H9 (cell line): ENCODE results near the gene CHORDC1. TPM values are rescaled to one million over a fixed set of nuclear protein-coding genes. Genes with fewer than 3 reads are reported as not detected.

Source experiments
- DNase-seq: peaks from one replicate; pipeline ENCODE4 v3.0.0-alpha.2; 2017
- H2AFZ ChIP-seq: one replicate; pipeline ENCODE4 v1.6.1; 2013; ENCODE audit warnings: mild to moderate bottlenecking, low read length, control low read depth, moderate library complexity
- H2AK5ac ChIP-seq: 2 replicates; pipeline ENCODE4 v1.6.1; 2013; ENCODE audit warnings: low read length, control low read depth, mixed read lengths; ENCODE audit not compliant: insufficient read length
- H2BK120ac ChIP-seq: one replicate; pipeline ENCODE4 v1.6.1; 2013; ENCODE audit warnings: low read depth, mild to moderate bottlenecking, low read length, control low read depth, inconsistent platforms; ENCODE audit not compliant: poor library complexity, severe bottlenecking
- H2BK12ac ChIP-seq: 2 replicates; pipeline ENCODE4 v1.6.1; 2013; ENCODE audit warnings: low read length, control low read depth, mixed read lengths, low read depth; ENCODE audit not compliant: insufficient read length
- H2BK15ac ChIP-seq: 2 replicates; pipeline ENCODE4 v1.6.1; 2013; ENCODE audit warnings: low read depth, low read length, control low read depth
- H2BK20ac ChIP-seq: one replicate; pipeline ENCODE4 v1.6.1; 2013; ENCODE audit warnings: low read depth, mild to moderate bottlenecking, low read length, control low read depth, inconsistent platforms; ENCODE audit not compliant: poor library complexity, severe bottlenecking
- H2BK5ac ChIP-seq: 2 replicates; pipeline ENCODE4 v1.6.1; 2013; ENCODE audit warnings: low read length, control low read depth, mixed read lengths; ENCODE audit not compliant: insufficient read length
- H3K14ac ChIP-seq: 2 replicates; pipeline ENCODE4 v1.6.1; 2013; ENCODE audit warnings: low read length, control low read depth; ENCODE audit not compliant: insufficient read depth
- H3K18ac ChIP-seq: 2 replicates; pipeline ENCODE4 v1.6.1; 2013; ENCODE audit warnings: low read depth, mild to moderate bottlenecking, mixed read lengths, low read length, control low read depth; ENCODE audit not compliant: insufficient read length
- H3K23ac ChIP-seq: 2 replicates; pipeline ENCODE4 v1.6.1; 2013; ENCODE audit warnings: low read length, control low read depth, mixed read lengths, low read depth; ENCODE audit not compliant: insufficient read length
- H3K23me2 ChIP-seq: 2 replicates; pipeline ENCODE4 v1.6.1; 2013; ENCODE audit warnings: low read depth, mild to moderate bottlenecking, mixed read lengths, low read length, control low read depth; ENCODE audit not compliant: insufficient read length, poor library complexity, severe bottlenecking
- H3K27ac ChIP-seq: 2 replicates; pipeline ENCODE4 v1.5.1; 2013; ENCODE audit warnings: low read length, control low read depth, mixed read lengths, low read depth; ENCODE audit not compliant: insufficient read length
- H3K27me3 ChIP-seq: 2 replicates; pipeline ENCODE4 v1.6.1; 2013; ENCODE audit warnings: low read length, control low read depth, inconsistent platforms; ENCODE audit not compliant: insufficient read depth
- H3K4ac ChIP-seq: 2 replicates; pipeline ENCODE4 v1.6.1; 2013; ENCODE audit warnings: low read depth, mild to moderate bottlenecking, control low read depth, inconsistent platforms, low read length, moderate library complexity
- H3K4me1 ChIP-seq: 2 replicates; pipeline ENCODE4 v1.6.1; 2013; ENCODE audit warnings: low read length, control low read depth, inconsistent platforms; ENCODE audit not compliant: insufficient read depth
- H3K4me2 ChIP-seq: 2 replicates; pipeline ENCODE4 v1.6.1; 2013; ENCODE audit warnings: low read length, control low read depth, mixed read lengths; ENCODE audit not compliant: insufficient read length, insufficient read depth
- H3K56ac ChIP-seq: 2 replicates; pipeline ENCODE4 v1.6.1; 2013; ENCODE audit warnings: low read depth, mild to moderate bottlenecking, mixed read lengths, low read length, control low read depth; ENCODE audit not compliant: insufficient read length
- H3K79me1 ChIP-seq: 2 replicates; pipeline ENCODE4 v1.6.1; 2013; ENCODE audit warnings: low read depth, mild to moderate bottlenecking, moderate library complexity, low read length, control low read depth, inconsistent platforms; ENCODE audit not compliant: insufficient read depth, poor library complexity, severe bottlenecking
- H3K79me2 ChIP-seq: 2 replicates; pipeline ENCODE4 v1.6.1; 2013; ENCODE audit warnings: low read length, control low read depth, inconsistent platforms; ENCODE audit not compliant: insufficient read depth
- H3K9ac ChIP-seq: 2 replicates; pipeline ENCODE4 v1.6.1; 2013; ENCODE audit warnings: low read length, control low read depth, mixed read lengths; ENCODE audit not compliant: insufficient read length; ENCODE audit errors: extremely low read depth
- H3K9me3 ChIP-seq: one replicate; pipeline ENCODE4 v1.6.1; 2013; ENCODE audit warnings: low read depth, low read length, inconsistent platforms; ENCODE audit not compliant: control insufficient read depth
- H3T11ph ChIP-seq: one replicate; pipeline ENCODE4 v1.6.1; 2013; ENCODE audit warnings: mild to moderate bottlenecking, low read length, control low read depth, inconsistent platforms
- H4K20me1 ChIP-seq: one replicate; pipeline ENCODE4 v1.6.1; 2013; ENCODE audit not compliant: control insufficient read depth, insufficient read length, insufficient read depth
- H4K5ac ChIP-seq: 2 replicates; pipeline ENCODE4 v1.6.1; 2013; ENCODE audit warnings: low read depth, mild to moderate bottlenecking, mixed read lengths, low read length, control low read depth; ENCODE audit not compliant: insufficient read length
- H4K8ac ChIP-seq: replicated peaks from 2 replicates; pipeline ENCODE4 v1.6.1; 2013; ENCODE audit warnings: low read length, control low read depth, mixed read lengths, low read depth; ENCODE audit not compliant: insufficient read length
- H4K91ac ChIP-seq: 2 replicates; pipeline ENCODE4 v1.6.1; 2013; ENCODE audit warnings: low read depth, mild to moderate bottlenecking, moderate library complexity, mixed read lengths, low read length, control low read depth; ENCODE audit not compliant: insufficient read length
- H3K27ac Mint-ChIP-seq, 3 experiments: 2 replicates in 2 of 3; 3 replicates in 1 of 3; pipeline ENCODE4 v1.8.0; 2020 to 2021; ENCODE audit warnings: mixed read lengths in 3 of 3, mild to moderate bottlenecking in 1 of 3, moderate library complexity in 1 of 3
- H3K27me3 Mint-ChIP-seq: 2 replicates; pipeline ENCODE4 v1.8.0; 2021; ENCODE audit warnings: low read depth, mild to moderate bottlenecking, moderate library complexity, mixed read lengths
- H3K36me3 Mint-ChIP-seq, 3 experiments: 2 replicates in 2 of 3; 3 replicates in 1 of 3; pipeline ENCODE4 v1.8.0; 2020 to 2021; ENCODE audit warnings: low read depth in 3 of 3, mixed read lengths in 3 of 3; ENCODE audit not compliant: insufficient read depth in 1 of 3
- H3K4me1 Mint-ChIP-seq, 2 experiments: 2 replicates each; pipeline ENCODE4 v1.8.0; 2020; ENCODE audit warnings: mixed read lengths in 2 of 2
- H3K4me3 Mint-ChIP-seq, 2 experiments: 2 replicates in 1 of 2; 3 replicates in 1 of 2; pipeline ENCODE4 v1.8.0; 2020 to 2021; ENCODE audit warnings: mild to moderate bottlenecking in 2 of 2, mixed read lengths in 2 of 2, moderate library complexity in 1 of 2
- H3K9me3 Mint-ChIP-seq, 2 experiments: 2 replicates in 1 of 2; 3 replicates in 1 of 2; pipeline ENCODE4 v1.8.0; 2020; ENCODE audit warnings: mild to moderate bottlenecking in 2 of 2, mixed read lengths in 2 of 2, moderate library complexity in 1 of 2
- WGBS: extraction: QIAGEN DNeasy Blood & Tissue Kit; methylation state at CpG from one replicate; pipeline ENCODE4 v1.1.7; 2013; ENCODE audit warnings: missing lambda C conversion rate, low lambda C conversion rate, mixed read lengths; ENCODE audit not compliant: insufficient read length; ENCODE audit errors: extremely low coverage; 5-methylcytosine and 5-hydroxymethylcytosine counted together
- long read RNA-seq: library from polyadenylated mRNA; unstranded; transcript quantifications from one replicate; pipeline ENCODE4 v2.0.0, GENCODE V29; 2020
- total RNA-seq: library from RNA; stranded (reverse); gene quantifications from 2 replicates; pipeline ENCODE4 v1.2.1, GENCODE V29; 2021
- TF ChIP-seq, protein P1 (sequence below): fragments of 200-600 bp; sonication (generic); conservative IDR thresholded peaks from 3 replicates; pipeline ENCODE4 v1.8.0; 2021; ENCODE audit warnings: antibody characterized with exemption, mild to moderate bottlenecking

CHORDC1 gene
- 76.6 and 77.7 TPM in 2 replicates for total RNA-seq
- long read RNA-seq, transcript CHORDC1-203 (12 exons, 1,136 nt): minor isoform, 7 of 246 reads
- long read RNA-seq, transcript CHORDC1-201 (11 exons, 2,654 nt): major isoform, 208 of 246 reads
- long read RNA-seq, partial matches to known transcripts: 12 of 246 reads
- long read RNA-seq, other reads (novel, unspliced or antisense): 18 of 246 reads

DNA sequence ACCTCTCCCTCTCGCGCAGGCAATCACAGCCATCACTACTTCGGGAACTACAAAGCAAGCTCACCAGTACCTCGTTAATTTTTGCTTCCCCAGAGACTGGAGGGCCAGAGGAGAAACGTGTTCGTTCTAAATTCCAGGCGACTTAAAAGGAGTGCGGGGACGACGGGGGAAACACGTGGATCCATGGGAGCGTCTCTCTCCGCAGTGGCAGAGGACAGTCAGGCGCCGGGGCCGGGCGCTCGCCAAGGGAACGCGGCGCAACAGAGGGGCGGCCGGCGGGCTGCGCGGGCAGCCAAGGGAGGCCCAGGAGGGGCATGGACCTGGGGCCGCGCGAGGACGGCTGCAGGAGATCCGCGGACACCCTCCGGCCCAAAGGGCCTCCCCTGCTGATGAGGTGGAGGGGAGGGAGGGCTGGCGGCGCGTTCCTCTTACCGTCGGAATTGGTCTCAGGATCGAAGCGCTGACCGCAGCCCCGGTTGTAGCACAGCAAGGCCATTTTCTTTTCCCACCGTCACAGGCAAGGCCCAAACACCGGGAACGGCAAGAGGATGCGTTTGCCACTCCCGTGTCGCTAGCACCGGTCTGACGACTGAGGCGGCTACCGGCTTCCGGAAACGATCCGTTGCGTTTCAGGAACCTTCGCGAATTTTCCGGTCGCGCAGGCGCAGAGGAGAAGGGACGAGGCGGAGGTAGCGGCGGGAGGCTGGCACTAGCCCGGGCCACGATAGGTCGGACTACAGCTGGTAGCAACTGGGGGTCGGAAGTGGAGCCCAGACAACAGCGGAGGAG, at the start of gene CHORDC1:
Gene CHORDC1 (minus strand): TSS at position 591 of the 789 bp plus-strand sequence. CDS start 95 bp downstream, at position 496.
- H3K4me2 ChIP-seq: peak within 1 kb of the TSS; percentile 97
- WGBS: no CpG with 5 or more reads among the region's 71 CpGs
- no peak within 1 kb of the TSS for H2BK120ac ChIP-seq
- peaks cover 38% of the 10 kb centered on the region; the same call in 1 of the 2 replicates for H3K79me2 ChIP-seq
- H3K9me3 Mint-ChIP-seq: peaks cover 5 to 12% of the 10 kb centered on the region in 2 experiments; a peak in 4 of 5 replicates
- H3K56ac ChIP-seq: no peak within 1 kb of the TSS
- no peak within 1 kb of the TSS for H2BK20ac ChIP-seq
- H3K18ac ChIP-seq: peak within 1 kb of the TSS; percentile 71
- no peak within 1 kb of the TSS for H2AK5ac ChIP-seq
- DNase-seq: peak; percentile 90
- no peaks in the 10 kb centered on the region for H3K27me3 ChIP-seq
- H3K4me3 Mint-ChIP-seq: peak within 1 kb of the TSS; percentile 99 to 100
- peak within 1 kb of the TSS; percentile 96 to 99 (median 99) for H3K27ac Mint-ChIP-seq
- H4K8ac ChIP-seq: no peak within 1 kb of the TSS
- H2BK5ac ChIP-seq: no peak within 1 kb of the TSS
- peaks cover under 1% of the 10 kb centered on the region for H3K79me1 ChIP-seq
- H3K4ac ChIP-seq: no peak within 1 kb of the TSS
- H3K23me2 ChIP-seq: peaks cover 6% of the 10 kb centered on the region
- no peak within 1 kb of the TSS for H4K91ac ChIP-seq
- no peak within 1 kb of the TSS for H3T11ph ChIP-seq
- TF ChIP-seq, protein P1, sequence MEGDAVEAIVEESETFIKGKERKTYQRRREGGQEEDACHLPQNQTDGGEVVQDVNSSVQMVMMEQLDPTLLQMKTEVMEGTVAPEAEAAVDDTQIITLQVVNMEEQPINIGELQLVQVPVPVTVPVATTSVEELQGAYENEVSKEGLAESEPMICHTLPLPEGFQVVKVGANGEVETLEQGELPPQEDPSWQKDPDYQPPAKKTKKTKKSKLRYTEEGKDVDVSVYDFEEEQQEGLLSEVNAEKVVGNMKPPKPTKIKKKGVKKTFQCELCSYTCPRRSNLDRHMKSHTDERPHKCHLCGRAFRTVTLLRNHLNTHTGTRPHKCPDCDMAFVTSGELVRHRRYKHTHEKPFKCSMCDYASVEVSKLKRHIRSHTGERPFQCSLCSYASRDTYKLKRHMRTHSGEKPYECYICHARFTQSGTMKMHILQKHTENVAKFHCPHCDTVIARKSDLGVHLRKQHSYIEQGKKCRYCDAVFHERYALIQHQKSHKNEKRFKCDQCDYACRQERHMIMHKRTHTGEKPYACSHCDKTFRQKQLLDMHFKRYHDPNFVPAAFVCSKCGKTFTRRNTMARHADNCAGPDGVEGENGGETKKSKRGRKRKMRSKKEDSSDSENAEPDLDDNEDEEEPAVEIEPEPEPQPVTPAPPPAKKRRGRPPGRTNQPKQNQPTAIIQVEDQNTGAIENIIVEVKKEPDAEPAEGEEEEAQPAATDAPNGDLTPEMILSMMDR: no peak
- H4K20me1 ChIP-seq: no peaks in the 10 kb centered on the region
- peaks cover 9 to 22% (median 21%) of the 10 kb centered on the region in 3 experiments for H3K36me3 Mint-ChIP-seq
- peak within 1 kb of the TSS; percentile 84 for H3K9ac ChIP-seq
- H3K4me1 ChIP-seq: no peaks in the 10 kb centered on the region; the same call in 1 of the 2 replicates
- peaks cover 52 to 57% of the 10 kb centered on the region in 2 experiments for H3K4me1 Mint-ChIP-seq
- H2BK12ac ChIP-seq: no peak within 1 kb of the TSS
- H3K14ac ChIP-seq: peak within 1 kb of the TSS; percentile 89
- no peaks in the 10 kb centered on the region for H3K9me3 ChIP-seq
- H2BK15ac ChIP-seq: no peak within 1 kb of the TSS
- no peaks in the 10 kb centered on the region for H3K27me3 Mint-ChIP-seq
- H4K5ac ChIP-seq: no peak within 1 kb of the TSS
- H2AFZ ChIP-seq: peak within 1 kb of the TSS; percentile 82
- no peak within 1 kb of the TSS for H3K27ac ChIP-seq
- no peak within 1 kb of the TSS for H3K23ac ChIP-seq
